K562 (cell line): Measurements from ENCODE around the gene NTN3. TPM values are rescaled to one million over a fixed set of nuclear protein-coding genes. Genes with fewer than 3 reads are reported as not detected.
A peak's percentile ranks its signal among the peaks of the same experiment; 100 is the strongest.

Experiments used
- CBX3 ChIP-seq, 2 experiments: IDR thresholded peaks; 1 replicate in 1 of 2; 2 replicates in 1 of 2; pipeline ENCODE4 v1.6.1; 2012; ENCODE audit warnings: inconsistent platforms in 2 of 2, low read length in 2 of 2, borderline replicate concordance in 1 of 2, control low read depth in 1 of 2
- DEAF1 ChIP-seq: fragments of 450-650 bp; formaldehyde crosslinking; IDR thresholded peaks from 2 replicates; pipeline ENCODE4 v1.4.0; 2020; ENCODE audit warnings: mild to moderate bottlenecking, moderate library complexity
- ELF1 ChIP-seq: fragments of 200-800 bp; sonication (Bioruptor generic); IDR thresholded peaks from 2 replicates; pipeline ENCODE4 v1.6.1; 2016; ENCODE audit warnings: missing genetic modification characterization, missing compliant biosample characterization
- FIP1L1 ChIP-seq: fragments of 200-400 bp; formaldehyde crosslinking; IDR thresholded peaks from 2 replicates; pipeline ENCODE4 v1.6.1; 2018; ENCODE audit warnings: mild to moderate bottlenecking, low read depth, low read length; ENCODE audit not compliant: poor library complexity, severe bottlenecking
- HCFC1 ChIP-seq: IDR thresholded peaks from 2 replicates; pipeline ENCODE4 v1.6.1; 2012; ENCODE audit warnings: low read depth, low read length, improper control_type of control experiment
- JUNB ChIP-seq: fragments of 450-650 bp; formaldehyde crosslinking; conservative IDR thresholded peaks from 2 replicates; pipeline ENCODE4 v1.4.0; 2020; ENCODE audit warnings: mild to moderate bottlenecking
- KLF1 ChIP-seq: fragments of 450-650 bp; IDR thresholded peaks from 2 replicates; pipeline ENCODE4 v1.6.1; 2016; ENCODE audit warnings: missing genetic modification characterization, missing compliant biosample characterization
- MTA3 ChIP-seq: fragments of 450-650 bp; formaldehyde crosslinking; IDR thresholded peaks from 2 replicates; pipeline ENCODE4 v1.6.1; 2017; ENCODE audit warnings: mild to moderate bottlenecking, borderline replicate concordance
- MYC ChIP-seq, 2 experiments: fragments of 250-450 bp in 1 of 2; sonication (Bioruptor Pico) in 1 of 2; IDR thresholded peaks; 2 replicates each; pipeline versions ENCODE4 v1.5.1 to v1.6.1; 2012 to 2021; ENCODE audit warnings: low read depth in 2 of 2, borderline replicate concordance in 1 of 2, improper control_type of control experiment in 1 of 2, low read length in 1 of 2, mild to moderate bottlenecking in 1 of 2, moderate library complexity in 1 of 2
- SAFB2 ChIP-seq: fragments of 200-400 bp; formaldehyde crosslinking; IDR thresholded peaks from 2 replicates; pipeline ENCODE4 v1.6.1; 2018; ENCODE audit warnings: borderline replicate concordance, low read length, low read depth, moderate library complexity; ENCODE audit not compliant: severe bottlenecking
- SRSF1 ChIP-seq: fragments of 200-400 bp; formaldehyde crosslinking; IDR thresholded peaks from 2 replicates; pipeline ENCODE4 v1.6.1; 2017; ENCODE audit warnings: mild to moderate bottlenecking, low read depth, low read length, moderate library complexity
- UBTF ChIP-seq, 2 experiments: IDR thresholded peaks; 2 replicates each; pipeline ENCODE4 v1.6.1; 2012; ENCODE audit warnings: improper control_type of control experiment in 2 of 2, low read depth in 2 of 2, low read length in 2 of 2, borderline replicate concordance in 1 of 2
- ZBTB7A ChIP-seq: IDR thresholded peaks from 2 replicates; pipeline ENCODE4 v1.6.1; 2011; ENCODE audit warnings: low read depth, mild to moderate bottlenecking, low read length, moderate library complexity, borderline replicate concordance; ENCODE audit not compliant: control insufficient read depth
- ZNF263 ChIP-seq: sonication (generic); formaldehyde crosslinking; IDR thresholded peaks from 2 replicates; pipeline ENCODE4 v1.8.0; 2022; ENCODE audit warnings: mild to moderate bottlenecking, missing genetic modification reagents, borderline replicate concordance
- ZNF274 ChIP-seq: IDR thresholded peaks from 2 replicates; pipeline ENCODE4 v1.6.1; 2011; ENCODE audit warnings: low read depth, mild to moderate bottlenecking, low read length, moderate library complexity, borderline replicate concordance
- polyA plus RNA-seq, 8 experiments: library from polyadenylated mRNA; depleted of rRNA in 4 of 8; stranded (reverse) in 5 of 8; unstranded in 3 of 8; fragments of >200 nt; fragmentation: Nextera tagmentation in 2 of 8; fragmentation: Illumina TruSeq in 1 of 8; extraction: Ambion mirVana in 2 of 8; extraction: Trizol in 1 of 8; gene quantifications; 2 replicates each; pipeline versions ENCODE4 v1.2.1 to v1.2.3, GENCODE V29; 2011 to 2014; ENCODE audit warnings: inconsistent platforms in 1 of 8, missing spikeins in 1 of 8
- total RNA-seq, 7 experiments: library from RNA; depleted of rRNA in 6 of 7; stranded (reverse); fragments of >200 nt in 6 of 7; fragmentation: Illumina TruSeq in 2 of 7; extraction: Trizol in 2 of 7; gene quantifications; 2 replicates each; pipeline versions ENCODE4 v1.2.1 to v1.2.3, GENCODE V29; 2011 to 2021; ENCODE audit warnings: low replicate concordance in 1 of 7
- TF ChIP-seq, protein P1 (sequence below): sonication (generic); formaldehyde crosslinking; IDR thresholded peaks from 2 replicates; pipeline ENCODE4 v1.5.0; 2020; ENCODE audit warnings: missing genetic modification reagents
- TF ChIP-seq, protein P2 (sequence below), 2 experiments: fragments of 200-800 bp in 1 of 2; sonication (Bioruptor generic) in 1 of 2; sonication (generic) in 1 of 2; formaldehyde crosslinking in 1 of 2; IDR thresholded peaks in 1 of 2; conservative IDR thresholded peaks in 1 of 2; 2 replicates each; pipeline versions ENCODE4 v1.5.0 to v1.6.1; 2016 to 2020; ENCODE audit warnings: missing compliant biosample characterization in 1 of 2, missing genetic modification characterization in 1 of 2, missing genetic modification reagents in 1 of 2

The NTN3 gene
- total and polyA plus RNA-seq, 9 of the 15 experiments (the other 6 are each of a cell fraction or from before 2014, with no cell fraction given) = not detected

DNA sequence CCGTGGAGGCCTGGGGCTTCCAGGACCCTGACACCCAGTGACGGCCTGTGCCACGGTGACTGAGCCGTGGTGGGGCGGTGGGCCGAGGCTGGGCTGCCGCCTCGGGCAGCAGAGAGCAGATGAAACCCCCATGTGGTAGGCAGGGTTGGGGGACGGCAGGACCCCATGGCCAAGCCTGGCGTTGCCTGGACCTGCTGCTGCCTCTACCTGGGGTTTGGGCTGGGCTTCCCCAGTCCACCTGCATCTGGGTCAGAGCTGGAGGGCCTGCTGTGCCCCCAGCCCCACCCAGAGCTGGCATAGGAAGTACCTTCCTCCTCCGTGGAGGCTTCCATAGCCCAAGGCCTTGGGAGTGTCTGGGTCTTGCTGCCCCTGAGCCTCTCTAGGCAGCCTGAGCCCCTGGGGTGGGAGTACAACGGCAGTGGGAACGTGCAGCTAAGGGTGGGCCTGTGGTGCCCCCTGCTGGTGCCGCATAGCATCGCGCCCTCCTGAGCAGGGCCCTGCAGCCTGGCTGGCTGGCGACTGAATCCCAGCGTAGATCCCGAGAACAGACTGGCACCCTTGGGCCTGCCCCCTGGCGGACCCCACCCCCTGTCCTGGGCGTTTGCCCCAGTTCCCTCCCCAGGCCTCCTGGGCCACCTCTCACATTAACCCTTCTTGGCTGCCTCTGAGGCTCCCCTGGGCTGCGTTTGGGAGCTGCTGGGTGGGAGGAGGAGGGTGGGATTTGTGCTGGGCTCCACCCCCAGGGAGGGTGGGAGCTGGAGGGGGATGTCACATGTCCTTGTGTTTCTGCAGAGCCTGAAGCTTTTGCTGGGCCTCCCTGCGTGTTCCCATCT is 30.0 kb downstream of the NTN3 start (continued):
- no peak for TF ChIP-seq CBX3 (IDR thresholded peaks at IDR 0.05; ENCODE audit: borderline replicate concordance in 1 of 2, low read length in 2 of 2)
- TF ChIP-seq SRSF1 = no peak
- TF ChIP-seq ELF1 (tag) = no peak
- no peak for TF ChIP-seq ZNF274
- TF ChIP-seq, protein P1, sequence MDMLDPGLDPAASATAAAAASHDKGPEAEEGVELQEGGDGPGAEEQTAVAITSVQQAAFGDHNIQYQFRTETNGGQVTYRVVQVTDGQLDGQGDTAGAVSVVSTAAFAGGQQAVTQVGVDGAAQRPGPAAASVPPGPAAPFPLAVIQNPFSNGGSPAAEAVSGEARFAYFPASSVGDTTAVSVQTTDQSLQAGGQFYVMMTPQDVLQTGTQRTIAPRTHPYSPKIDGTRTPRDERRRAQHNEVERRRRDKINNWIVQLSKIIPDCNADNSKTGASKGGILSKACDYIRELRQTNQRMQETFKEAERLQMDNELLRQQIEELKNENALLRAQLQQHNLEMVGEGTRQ = peak; percentile 60
- TF ChIP-seq UBTF (IDR thresholded peaks at IDR 0.05; ENCODE audit: borderline replicate concordance in 1 of 2, low read depth in 2 of 2, low read length in 2 of 2) = 0 out of 4 replicates have a peak, but pooled peaks of 1 of the 2 experiments have one; percentile 61
- TF ChIP-seq HCFC1 = peak; percentile 35; the same call in 1 of the 2 replicates
- no peak; the same call in 1 of the 2 replicates for TF ChIP-seq MTA3
- peak; percentile 74 for TF ChIP-seq DEAF1 (CRISPR knock-in tag)
- no peak for TF ChIP-seq SAFB2
- TF ChIP-seq, protein P2, sequence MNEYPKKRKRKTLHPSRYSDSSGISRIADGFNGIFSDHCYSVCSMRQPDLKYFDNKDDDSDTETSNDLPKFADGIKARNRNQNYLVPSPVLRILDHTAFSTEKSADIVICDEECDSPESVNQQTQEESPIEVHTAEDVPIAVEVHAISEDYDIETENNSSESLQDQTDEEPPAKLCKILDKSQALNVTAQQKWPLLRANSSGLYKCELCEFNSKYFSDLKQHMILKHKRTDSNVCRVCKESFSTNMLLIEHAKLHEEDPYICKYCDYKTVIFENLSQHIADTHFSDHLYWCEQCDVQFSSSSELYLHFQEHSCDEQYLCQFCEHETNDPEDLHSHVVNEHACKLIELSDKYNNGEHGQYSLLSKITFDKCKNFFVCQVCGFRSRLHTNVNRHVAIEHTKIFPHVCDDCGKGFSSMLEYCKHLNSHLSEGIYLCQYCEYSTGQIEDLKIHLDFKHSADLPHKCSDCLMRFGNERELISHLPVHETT (CRISPR knock-in tag; conservative IDR thresholded peaks at IDR 0.05 in 1 of 2, IDR thresholded peaks at IDR 0.05 in 1 of 2) = no peak
- TF ChIP-seq JUNB (CRISPR knock-in tag) = no peak
- peak; percentile 65 for TF ChIP-seq MYC (IDR thresholded peaks at IDR 0.05; ENCODE audit: low read depth, low read length)
- no peak for TF ChIP-seq MYC (CRISPR knock-in tag; IDR thresholded peaks at IDR 0.05; ENCODE audit: borderline replicate concordance, low read depth)
- TF ChIP-seq ZBTB7A = peak; percentile 91
- peak; percentile 50 for TF ChIP-seq ZNF263 (CRISPR knock-in tag)
- TF ChIP-seq FIP1L1 = peak; percentile 15
- no peak for TF ChIP-seq KLF1 (tag)
